Endothelial cell of umbilical vein (primary cell): ENCODE results near the gene C1orf53. TPM values are rescaled to one million over a fixed set of nuclear protein-coding genes. Genes with fewer than 3 reads are reported as not detected.
"Not testable (repeated sequence)": the region's sequence is repeated elsewhere in the genome, so short reads cannot be mapped to it uniquely, and the experiment has no call there.

Experiments
- BruUV-seq: library from RNA; stranded (reverse); fragments of 400-500 nt; replicated peaks from 2 replicates; lab custom pipeline; 2021; lab: Mats Ljungman, UMichigan
- CTCF ChIA-PET: fragments of 300-600, 350-600 bp; sonication (Branson Sonifier 250); formaldehyde crosslinking; loops from one replicate; lab custom pipeline; 2021; ENCODE audit warnings: antibody characterized with exemption, inconsistent platforms; lab: Charles Lee
- POLR2A ChIA-PET: fragments of 300-600, 350-600 bp; sonication (Branson Sonifier 250); formaldehyde crosslinking; loops from one replicate; lab custom pipeline; 2021; ENCODE audit warnings: antibody characterized with exemption, inconsistent platforms; lab: Charles Lee
- DNase-seq: peaks from one replicate; pipeline ENCODE4 v3.0.0-alpha.2; 2011; ENCODE audit warnings: low read depth, low spot score
- FAIRE-seq: peaks from 2 replicates; lab custom pipeline; 2011; peaks lifted over from hg19 to GRCh38; lab: Jason Lieb, UNC
- H2AFZ ChIP-seq: 2 replicates; pipeline ENCODE4 v1.6.0; 2012; ENCODE audit warnings: low read depth, low read length, control low read depth, inconsistent platforms
- H3K27ac ChIP-seq: 2 replicates; pipeline ENCODE4 v1.5.1; 2011; ENCODE audit warnings: low read depth, mild to moderate bottlenecking, control low read depth, low read length, moderate library complexity; ENCODE audit not compliant: insufficient read depth
- H3K27me3 ChIP-seq, 2 experiments: 2 replicates each; pipeline versions ENCODE4 v1.6.0 to v1.6.1; 2011; ENCODE audit warnings: low read length in 2 of 2, mixed read lengths in 1 of 2; ENCODE audit not compliant: control insufficient read depth in 2 of 2, insufficient read depth in 2 of 2
- H3K36me3 ChIP-seq, 2 experiments: 2 replicates in 1 of 2; 3 replicates in 1 of 2; pipeline ENCODE4 v1.5.1; 2011; ENCODE audit warnings: low read length in 2 of 2, mild to moderate bottlenecking in 1 of 2, moderate library complexity in 1 of 2; ENCODE audit not compliant: control insufficient read depth in 2 of 2, insufficient read depth in 2 of 2; ENCODE audit errors: extremely low read depth in 1 of 2
- H3K4me1 ChIP-seq: 3 replicates; pipeline ENCODE4 v1.5.1; 2011; ENCODE audit warnings: mild to moderate bottlenecking, low read length; ENCODE audit not compliant: control insufficient read depth, insufficient read depth; ENCODE audit errors: extremely low read depth
- H3K4me2 ChIP-seq: 2 replicates; pipeline ENCODE4 v1.6.1; 2011; ENCODE audit warnings: low read length, control low read depth, mixed read lengths; ENCODE audit not compliant: insufficient read depth
- H3K4me3 ChIP-seq, 3 experiments: fragments of 200-600 bp in 1 of 3; sonication (generic), shearing (Covaris generic) in 1 of 3; replicated peaks in 1 of 3; 2 replicates each; pipeline ENCODE4 v1.5.1; 2011 to 2016; ENCODE audit warnings: control low read depth in 3 of 3, low read length in 3 of 3, mild to moderate bottlenecking in 2 of 3, inconsistent platforms in 1 of 3, low read depth in 1 of 3, moderate library complexity in 1 of 3; ENCODE audit not compliant: insufficient read depth in 1 of 3
- H3K79me2 ChIP-seq: 2 replicates; pipeline ENCODE4 v1.6.0; 2012; ENCODE audit warnings: low read length, inconsistent platforms; ENCODE audit not compliant: control insufficient read depth, insufficient read depth
- H3K9ac ChIP-seq: replicated peaks from 2 replicates; pipeline ENCODE3; 2011; ENCODE audit warnings: low read length, control low read depth; ENCODE audit not compliant: insufficient read depth; ENCODE audit errors: extremely low read depth
- H3K9me1 ChIP-seq: replicated peaks from 3 replicates; pipeline ENCODE4 v1.6.0; 2011; ENCODE audit warnings: mild to moderate bottlenecking, low read length; ENCODE audit not compliant: control insufficient read depth, insufficient read depth; ENCODE audit errors: extremely low read depth
- H3K9me3 ChIP-seq: replicated peaks from 2 replicates; pipeline ENCODE4 v1.5.1; 2012; ENCODE audit warnings: low read length, inconsistent platforms; ENCODE audit not compliant: control insufficient read depth, insufficient read depth
- H4K20me1 ChIP-seq: replicated peaks from 2 replicates; pipeline ENCODE3; 2011; ENCODE audit warnings: mild to moderate bottlenecking, low read length; ENCODE audit not compliant: control insufficient read depth, insufficient read depth; ENCODE audit errors: extremely low read depth
- EZH2 ChIP-seq: IDR thresholded peaks from 2 replicates; pipeline ENCODE4 v1.6.1; 2012; ENCODE audit warnings: borderline replicate concordance, low read depth, mild to moderate bottlenecking, moderate library complexity, low read length, inconsistent platforms; ENCODE audit not compliant: severe bottlenecking
- FOS ChIP-seq: IDR thresholded peaks from 2 replicates; pipeline ENCODE4 v1.6.1; 2011; ENCODE audit warnings: mild to moderate bottlenecking, low read length, moderate library complexity, borderline replicate concordance; ENCODE audit not compliant: insufficient read depth
- GATA2 ChIP-seq: IDR thresholded peaks from 2 replicates; pipeline ENCODE4 v1.7.0; 2011; ENCODE audit warnings: low read depth, mild to moderate bottlenecking, moderate library complexity, mixed read lengths, low read length; ENCODE audit not compliant: insufficient read length, insufficient read depth
- JUN ChIP-seq: IDR thresholded peaks from 2 replicates; pipeline ENCODE4 v1.6.1; 2011; ENCODE audit warnings: borderline replicate concordance, low read depth; ENCODE audit not compliant: insufficient read length, insufficient read depth
- MYC ChIP-seq: IDR thresholded peaks from one replicate; pipeline ENCODE4 v1.6.1; 2011; ENCODE audit warnings: mild to moderate bottlenecking, low read depth, low read length
- POLR2A ChIP-seq: IDR thresholded peaks from 2 replicates; pipeline ENCODE4 v1.6.1; 2012; ENCODE audit warnings: low read depth, mild to moderate bottlenecking, control low read depth, low read length
- POLR2AphosphoS5 ChIP-seq: IDR thresholded peaks from 2 replicates; pipeline ENCODE4 v1.6.1; 2012; ENCODE audit warnings: low read depth, mild to moderate bottlenecking, control low read depth, low read length, moderate library complexity; ENCODE audit not compliant: insufficient read depth
- dilution Hi-C: fragments of 300-500 bp; cut with MboI; formaldehyde crosslinking; loops from one replicate; pipeline ENCODE4 v1.15.0; 2019; ENCODE audit warnings: low sequenced_read_pairs; ENCODE audit not compliant: extremely low pct_ligation_motif_present
- intact Hi-C: fragments of 100-400 bp; cut with micrococcal nuclease; formaldehyde crosslinking; loops from one replicate; pipeline ENCODE4 v1.10.0; 2022
- polyA plus RNA-seq, 4 experiments: library from polyadenylated mRNA; depleted of rRNA in 3 of 4; stranded (reverse) in 3 of 4; unstranded in 1 of 4; fragments of >200 nt; gene quantifications; 2 replicates each; pipeline versions ENCODE4 v1.2.1 to v1.2.3, GENCODE V29; 2011 to 2012; ENCODE audit warnings: missing spikeins in 1 of 4
- total RNA-seq: library from RNA; stranded (reverse); gene quantifications from 2 replicates; pipeline ENCODE4 v1.2.3, GENCODE V29; 2021
- TF ChIP-seq, protein P1 (sequence below): IDR thresholded peaks from 2 replicates; pipeline ENCODE4 v1.6.1; 2011; ENCODE audit not compliant: insufficient read depth, insufficient read length
- TF ChIP-seq, protein P2 (sequence below), 2 donors: IDR thresholded peaks; 1 replicate in 1 of 2; 2 replicates in 1 of 2; pipeline ENCODE4 v1.5.1; 2011; ENCODE audit warnings: low read length in 2 of 2, mild to moderate bottlenecking in 2 of 2, moderate library complexity in 2 of 2, control low read depth in 1 of 2, inconsistent platforms in 1 of 2, low read depth in 1 of 2; ENCODE audit not compliant: insufficient read depth in 1 of 2; ENCODE audit errors: extremely low read depth in 1 of 2

C1orf53 gene
- total and polyA plus RNA-seq, 2 donors (not counting 3 experiments of a cell fraction or from before 2014, with no cell fraction given), result 3.5 to 6.5 TPM

DNA sequence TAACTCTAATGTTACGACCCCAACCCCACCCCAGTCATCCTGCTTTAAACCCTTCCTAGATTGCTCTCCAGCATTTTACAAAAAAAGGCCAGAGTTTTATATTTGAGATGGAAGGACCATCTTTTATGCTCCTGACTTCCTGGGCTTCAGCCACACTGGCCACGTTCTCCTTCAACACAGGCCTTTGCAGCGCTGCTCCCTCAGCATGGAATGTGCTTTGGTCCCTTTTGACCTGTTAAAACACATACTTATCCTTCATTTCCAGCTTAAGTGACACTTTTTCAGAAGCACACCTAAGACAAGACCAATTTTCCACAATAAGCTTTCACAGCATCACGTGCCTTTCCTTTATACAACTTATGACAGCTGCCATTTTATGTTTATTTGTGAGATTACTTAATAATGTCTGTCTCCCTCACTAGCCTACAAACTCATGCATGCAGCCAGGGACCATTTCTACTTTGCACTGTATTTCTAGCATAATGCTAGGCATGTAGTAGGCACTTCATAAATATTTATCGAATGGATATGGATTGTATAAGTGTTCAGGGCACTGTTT, 49.3 kb downstream of the C1orf53 start:
- intact Hi-C loops (no loop called here), dilution Hi-C loops (no loop called here)
- DNase-seq (no peak), FAIRE-seq (no peak)
- Histone ChIP-seq H3K9ac (no peak overlapping the region), H3K27me3 (no peaks in the 10 kb centered on the region), H3K9me3 (no peaks in the 10 kb centered on the region), H3K4me3 (no peak overlapping the region), H3K4me1 (no peaks in the 10 kb centered on the region), H2AFZ (no peak overlapping the region), H3K79me2 (no peaks in the 10 kb centered on the region), H4K20me1 (no peaks in the 10 kb centered on the region), H3K4me2 (no peak overlapping the region), H3K9me1 (no peaks in the 10 kb centered on the region), H3K27ac (no peak overlapping the region), H3K36me3 (no peaks in the 10 kb centered on the region)
- ChIA-PET CTCF (no interaction called here), POLR2A (no interaction called here)
- BruUV-seq, result no TSS peak
- TF ChIP-seq POLR2A, result no peak
- TF ChIP-seq, protein P1, sequence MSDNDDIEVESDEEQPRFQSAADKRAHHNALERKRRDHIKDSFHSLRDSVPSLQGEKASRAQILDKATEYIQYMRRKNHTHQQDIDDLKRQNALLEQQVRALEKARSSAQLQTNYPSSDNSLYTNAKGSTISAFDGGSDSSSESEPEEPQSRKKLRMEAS, result no peak
- no peak for TF ChIP-seq JUN
- no peak for TF ChIP-seq POLR2AphosphoS5
- no peak for TF ChIP-seq GATA2
- TF ChIP-seq MYC, result no peak
- TF ChIP-seq FOS, result no peak
- TF ChIP-seq, protein P2, sequence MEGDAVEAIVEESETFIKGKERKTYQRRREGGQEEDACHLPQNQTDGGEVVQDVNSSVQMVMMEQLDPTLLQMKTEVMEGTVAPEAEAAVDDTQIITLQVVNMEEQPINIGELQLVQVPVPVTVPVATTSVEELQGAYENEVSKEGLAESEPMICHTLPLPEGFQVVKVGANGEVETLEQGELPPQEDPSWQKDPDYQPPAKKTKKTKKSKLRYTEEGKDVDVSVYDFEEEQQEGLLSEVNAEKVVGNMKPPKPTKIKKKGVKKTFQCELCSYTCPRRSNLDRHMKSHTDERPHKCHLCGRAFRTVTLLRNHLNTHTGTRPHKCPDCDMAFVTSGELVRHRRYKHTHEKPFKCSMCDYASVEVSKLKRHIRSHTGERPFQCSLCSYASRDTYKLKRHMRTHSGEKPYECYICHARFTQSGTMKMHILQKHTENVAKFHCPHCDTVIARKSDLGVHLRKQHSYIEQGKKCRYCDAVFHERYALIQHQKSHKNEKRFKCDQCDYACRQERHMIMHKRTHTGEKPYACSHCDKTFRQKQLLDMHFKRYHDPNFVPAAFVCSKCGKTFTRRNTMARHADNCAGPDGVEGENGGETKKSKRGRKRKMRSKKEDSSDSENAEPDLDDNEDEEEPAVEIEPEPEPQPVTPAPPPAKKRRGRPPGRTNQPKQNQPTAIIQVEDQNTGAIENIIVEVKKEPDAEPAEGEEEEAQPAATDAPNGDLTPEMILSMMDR (IDR thresholded peaks at IDR 0.05; ENCODE audit: extremely low read depth in 1 of 2, insufficient read depth in 1 of 2, low read depth in 1 of 2, low read length in 2 of 2), result no peak
- TF ChIP-seq EZH2, result no peak

- FAIRE-seq, result not testable (repeated sequence)
These were observed 51.0 kb downstream of the C1orf53 start for GRCh38 chr1:197953472-197953871.

More at GRCh38 chr1:197953472-197953871, 51.0 kb downstream of the C1orf53 start:
- DNase-seq, H3K4me2 ChIP-seq, H3K4me3 ChIP-seq, H3K79me2 ChIP-seq, H4K20me1 ChIP-seq, H3K27me3 ChIP-seq, dilution Hi-C loops, intact Hi-C loops, H3K9me1 ChIP-seq, H3K9ac ChIP-seq, BruUV-seq, H3K9me3 ChIP-seq, H3K27ac ChIP-seq, H3K36me3 ChIP-seq, POLR2A ChIA-PET, H2AFZ ChIP-seq, H3K4me1 ChIP-seq: not testable (repeated sequence)
- CTCF ChIA-PET, result interaction anchor here (0.8 to 1.4 kb wide), 2 partner anchors 8 to 267 kb away, joined by 3 read pairs; no protein-coding TSS in a partner anchor
